Measurements from ENCODE around the gene ANAPC10.
"Not testable (repeated sequence)": the region's sequence is repeated elsewhere in the genome, so short reads cannot be mapped to it uniquely, and the experiment has no call there.

ANAPC10 gene

GRCh38 chr4:145019346-145019745 lies 78.7 kb downstream of the ANAPC10 start:
- H3K4me3 ChIP-seq (ENCODE audit: low read depth, low read length) = no peak overlapping the region
- peak; percentile 3 for DNase-seq (ENCODE audit: low read depth)
- no peak for TF ChIP-seq CTCF (IDR thresholded peaks at IDR 0.05; ENCODE audit: low read depth, low read length, missing control alignments)

GRCh38 chr4:145014365-145014764 lies 83.6 kb downstream of the ANAPC10 start:
- TF ChIP-seq CTCF (IDR thresholded peaks at IDR 0.05; ENCODE audit: low read depth, low read length, missing control alignments) = no peak
- no peak overlapping the region for H3K4me3 ChIP-seq (ENCODE audit: low read depth, low read length)
- no peak for DNase-seq (ENCODE audit: low read depth)

GRCh38 chr4:145012841-145013240 lies 85.2 kb downstream of the ANAPC10 start:
- TF ChIP-seq CTCF (IDR thresholded peaks at IDR 0.05; ENCODE audit: low read depth, low read length, missing control alignments) = no peak
- no peak overlapping the region for H3K4me3 ChIP-seq (ENCODE audit: low read depth, low read length)
- DNase-seq (ENCODE audit: low read depth) = no peak

- no peak overlapping the region for H3K4me3 ChIP-seq (ENCODE audit: low read depth, low read length)
- DNase-seq (ENCODE audit: low read depth) = no peak
- TF ChIP-seq CTCF (IDR thresholded peaks at IDR 0.05; ENCODE audit: low read depth, low read length, missing control alignments) = no peak
These were observed 86.4 kb downstream of the ANAPC10 start for GRCh38 chr4:145011636-145012035.

- H3K4me3 ChIP-seq (ENCODE audit: low read depth, low read length); DNase-seq (ENCODE audit: low read depth): not testable (repeated sequence)
These were observed 87.7 kb downstream of the ANAPC10 start for GRCh38 chr4:145010315-145010714.

GRCh38 chr4:145003675-145004074 lies 94.3 kb downstream of the ANAPC10 start:
- TF ChIP-seq CTCF (IDR thresholded peaks at IDR 0.05; ENCODE audit: low read depth, low read length, missing control alignments) = no peak
- no peak for DNase-seq (ENCODE audit: low read depth)
- no peak overlapping the region for H3K4me3 ChIP-seq (ENCODE audit: low read depth, low read length)

- no peak overlapping the region for H3K4me3 ChIP-seq (ENCODE audit: low read depth, low read length)
- TF ChIP-seq CTCF (IDR thresholded peaks at IDR 0.05; ENCODE audit: low read depth, low read length, missing control alignments) = no peak
- no peak for DNase-seq (ENCODE audit: low read depth)
These were observed 96.4 kb downstream of the ANAPC10 start for GRCh38 chr4:145001635-145002034.

GRCh38 chr4:145000656-145001055 lies 97.3 kb downstream of the ANAPC10 start:
- H3K4me3 ChIP-seq (ENCODE audit: low read depth, low read length); DNase-seq (ENCODE audit: low read depth): not testable (repeated sequence)

Data from GM12864 (cell line).